ENCODE measurements around the gene ZBTB7A. TPM values are rescaled to one million over a fixed set of nuclear protein-coding genes. Genes with fewer than 3 reads are reported as not detected.

The ZBTB7A gene
- total and polyA plus RNA-seq, 2 experiments from 2014 or later, result 17.8 to 41.3 TPM

DNA sequence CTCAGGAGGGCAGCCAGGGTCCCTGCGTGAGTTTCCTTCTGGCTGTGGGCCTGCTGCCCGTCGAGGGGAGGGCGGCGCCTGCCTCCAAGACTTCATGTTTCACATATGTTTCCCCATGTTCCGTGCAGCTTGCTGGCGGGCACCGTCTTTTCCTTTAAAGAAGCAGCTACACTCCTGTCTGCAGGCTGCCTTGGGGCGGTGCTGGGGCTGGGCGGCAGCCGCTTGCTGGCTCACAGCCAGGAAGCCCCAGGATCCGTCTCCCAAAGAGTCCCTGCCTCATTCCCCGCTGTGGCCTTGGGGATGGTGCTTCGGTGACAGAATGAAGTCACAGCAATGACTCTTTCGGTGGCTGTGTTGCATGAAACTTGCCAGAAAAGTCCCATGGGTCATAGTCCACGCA, 34.3 kb downstream of the ZBTB7A start:
- Histone ChIP-seq H3K27me3 (replicated peaks; ENCODE audit: insufficient read depth) (no peaks in the 10 kb centered on the region), H3K36me3 (ENCODE audit: low read depth) (no peaks in the 10 kb centered on the region), H3K9ac (no peak overlapping the region), H4K20me1 (ENCODE audit: insufficient read depth) (no peaks in the 10 kb centered on the region), H3K79me2 (ENCODE audit: insufficient read depth) (no peaks in the 10 kb centered on the region), H3K4me3 (no peak overlapping the region), H3K4me2 (ENCODE audit: unreplicated experiment) (no peak overlapping the region), H3K9me3 (ENCODE audit: low read depth) (no peaks in the 10 kb centered on the region), H3K9me2 (ENCODE audit: insufficient read depth) (no peaks in the 10 kb centered on the region), H3K4me1 (ENCODE audit: insufficient read depth) (no peaks in the 10 kb centered on the region), H3F3A (ENCODE audit: insufficient read depth) (no peaks in the 10 kb centered on the region), H3K27ac (no peak overlapping the region), H2AFZ (no peak overlapping the region)
- no peak for TF ChIP-seq EZH2 (IDR thresholded peaks at IDR 0.05; ENCODE audit: insufficient read depth, poor library complexity, severe bottlenecking)
- TF ChIP-seq EZH2phosphoT487 (IDR thresholded peaks at IDR 0.05; ENCODE audit: insufficient read depth, low read depth), result no peak
- in situ Hi-C loops (cut with MboI), result no loop called here
- 57 to 63% methylated on average over 15 of the region's 16 CpGs for WGBS, 2 experiments (ENCODE audit: low coverage in 1 of 2, low lambda C conversion rate in 2 of 2, missing lambda C conversion rate in 2 of 2)
- no peak for DNase-seq

DNA sequence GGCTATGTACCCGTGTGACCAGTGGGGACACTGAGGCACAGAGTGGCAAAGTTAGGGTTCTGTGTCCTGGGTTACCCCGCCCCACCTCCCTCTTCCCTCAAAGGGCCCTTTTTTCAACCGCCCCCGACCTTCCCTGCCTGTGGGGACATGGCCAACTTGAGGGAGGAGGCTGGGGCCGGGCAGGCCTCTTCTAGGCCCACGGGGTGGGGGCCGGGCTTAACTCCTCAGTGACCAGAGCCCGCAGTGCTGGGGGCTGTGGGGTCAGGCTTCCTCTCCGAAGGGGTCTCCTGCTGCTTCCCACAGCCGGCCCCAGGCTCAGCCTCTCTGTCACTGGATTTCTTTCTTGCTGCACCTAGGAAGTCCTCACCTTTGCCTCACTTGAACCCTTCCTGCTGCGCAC, 35.3 kb downstream of the ZBTB7A start:
- Histone ChIP-seq H3K27ac (no peak overlapping the region), H3K4me2 (ENCODE audit: unreplicated experiment) (no peak overlapping the region), H3K4me1 (ENCODE audit: insufficient read depth) (no peaks in the 10 kb centered on the region), H3K4me3 (no peak overlapping the region), H3K9me2 (ENCODE audit: insufficient read depth) (no peaks in the 10 kb centered on the region), H4K20me1 (ENCODE audit: insufficient read depth) (no peaks in the 10 kb centered on the region), H3K27me3 (replicated peaks; ENCODE audit: insufficient read depth) (no peaks in the 10 kb centered on the region), H3K79me2 (ENCODE audit: insufficient read depth) (no peaks in the 10 kb centered on the region), H3K9ac (no peak overlapping the region), H2AFZ (no peak overlapping the region), H3K36me3 (ENCODE audit: low read depth) (no peaks in the 10 kb centered on the region), H3F3A (ENCODE audit: insufficient read depth) (no peaks in the 10 kb centered on the region), H3K9me3 (ENCODE audit: low read depth) (no peaks in the 10 kb centered on the region)
- WGBS, 2 experiments (ENCODE audit: low coverage in 1 of 2, low lambda C conversion rate in 2 of 2, missing lambda C conversion rate in 2 of 2), result 74 to 77% methylated on average over 8 to 11 of the region's 11 CpGs
- in situ Hi-C loops (cut with MboI), result no loop called here
- no peak for DNase-seq
- no peak for TF ChIP-seq EZH2phosphoT487 (IDR thresholded peaks at IDR 0.05; ENCODE audit: insufficient read depth, low read depth)
- no peak for TF ChIP-seq EZH2 (IDR thresholded peaks at IDR 0.05; ENCODE audit: insufficient read depth, poor library complexity, severe bottlenecking)

DNA sequence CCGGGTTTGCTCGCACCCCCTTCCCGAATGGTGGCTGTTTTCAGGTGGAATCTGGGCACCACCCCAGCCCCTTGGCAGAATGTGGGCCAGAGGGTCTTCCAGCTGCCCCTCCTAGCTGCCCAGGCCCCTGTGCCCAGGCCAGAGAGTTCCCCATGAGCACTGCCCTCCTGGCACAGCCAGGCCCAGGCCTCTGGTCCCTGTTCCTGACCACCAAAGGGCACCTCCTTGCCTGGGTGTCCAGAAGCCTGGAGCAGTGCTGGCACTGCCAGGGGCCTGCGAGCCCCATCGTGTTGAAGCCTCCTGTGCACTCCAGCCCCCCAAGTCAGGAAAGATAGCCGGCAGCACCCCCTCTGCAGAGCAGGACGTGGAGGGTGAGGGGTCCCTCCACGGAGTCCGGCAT, 35.7 kb downstream of the ZBTB7A start:
- H3K9ac ChIP-seq, result no peak overlapping the region
- in situ Hi-C loops (cut with MboI), result no loop called here
- H3F3A ChIP-seq (ENCODE audit: insufficient read depth), result no peaks in the 10 kb centered on the region
- no peaks in the 10 kb centered on the region for H3K4me1 ChIP-seq (ENCODE audit: insufficient read depth)
- no peak for DNase-seq
- no peak overlapping the region for H3K4me2 ChIP-seq (ENCODE audit: unreplicated experiment)
- H3K27me3 ChIP-seq (replicated peaks; ENCODE audit: insufficient read depth), result no peaks in the 10 kb centered on the region
- no peak overlapping the region for H3K4me3 ChIP-seq
- no peaks in the 10 kb centered on the region for H4K20me1 ChIP-seq (ENCODE audit: insufficient read depth)
- no peaks in the 10 kb centered on the region for H3K9me3 ChIP-seq (ENCODE audit: low read depth)
- no peaks in the 10 kb centered on the region for H3K9me2 ChIP-seq (ENCODE audit: insufficient read depth)
- TF ChIP-seq EZH2phosphoT487 (IDR thresholded peaks at IDR 0.05; ENCODE audit: insufficient read depth, low read depth) (no peak), EZH2 (IDR thresholded peaks at IDR 0.05; ENCODE audit: insufficient read depth, poor library complexity, severe bottlenecking) (no peak)
- WGBS, 2 experiments (ENCODE audit: low coverage in 1 of 2, low lambda C conversion rate in 2 of 2, missing lambda C conversion rate in 2 of 2), result 84 to 88% methylated on average over 9 of the region's 9 CpGs
- H2AFZ ChIP-seq, result no peak overlapping the region
- H3K27ac ChIP-seq, result no peak overlapping the region
- no peaks in the 10 kb centered on the region for H3K36me3 ChIP-seq (ENCODE audit: low read depth)
- H3K79me2 ChIP-seq (ENCODE audit: insufficient read depth), result no peaks in the 10 kb centered on the region

DNA sequence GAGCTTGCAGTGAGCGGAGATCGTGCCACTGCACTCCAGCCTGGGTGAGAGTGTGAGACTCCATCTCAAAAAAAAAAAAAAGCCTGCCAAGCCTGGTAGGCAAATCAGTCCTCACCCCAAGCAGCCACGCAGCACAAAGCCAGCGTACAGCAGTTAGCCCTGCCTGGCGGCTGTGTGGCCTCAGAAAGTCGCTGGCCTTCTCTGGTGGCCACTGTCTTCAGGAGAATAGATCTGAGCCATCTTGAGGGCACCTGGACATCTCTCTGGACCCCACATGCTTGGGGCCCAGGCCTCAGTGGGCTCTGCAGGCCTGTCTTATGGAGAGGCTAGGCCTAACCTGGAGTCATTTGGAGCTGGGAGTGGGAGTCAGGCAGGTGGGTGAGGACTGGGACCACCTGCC, 36.1 kb downstream of the ZBTB7A start:
- in situ Hi-C loops (cut with MboI), result no loop called here
- H3K36me3 ChIP-seq (ENCODE audit: low read depth), result no peaks in the 10 kb centered on the region
- TF ChIP-seq EZH2phosphoT487 (IDR thresholded peaks at IDR 0.05; ENCODE audit: insufficient read depth, low read depth) (no peak), EZH2 (IDR thresholded peaks at IDR 0.05; ENCODE audit: insufficient read depth, poor library complexity, severe bottlenecking) (no peak)
- no peak for DNase-seq
- no peaks in the 10 kb centered on the region for H3K79me2 ChIP-seq (ENCODE audit: insufficient read depth)
- H3K4me2 ChIP-seq (ENCODE audit: unreplicated experiment), result no peak overlapping the region
- WGBS, 2 experiments (ENCODE audit: low coverage in 1 of 2, low lambda C conversion rate in 2 of 2, missing lambda C conversion rate in 2 of 2), result 97 to 99% methylated on average over 6 of the region's 6 CpGs
- H3F3A ChIP-seq (ENCODE audit: insufficient read depth), result no peaks in the 10 kb centered on the region
- no peak overlapping the region for H3K27ac ChIP-seq
- H2AFZ ChIP-seq, result no peak overlapping the region
- no peaks in the 10 kb centered on the region for H3K9me2 ChIP-seq (ENCODE audit: insufficient read depth)
- no peaks in the 10 kb centered on the region for H3K4me1 ChIP-seq (ENCODE audit: insufficient read depth)
- H3K9me3 ChIP-seq (ENCODE audit: low read depth), result no peaks in the 10 kb centered on the region
- H3K27me3 ChIP-seq (replicated peaks; ENCODE audit: insufficient read depth), result no peaks in the 10 kb centered on the region
- H3K4me3 ChIP-seq, result no peak overlapping the region
- H3K9ac ChIP-seq, result no peak overlapping the region
- H4K20me1 ChIP-seq (ENCODE audit: insufficient read depth), result no peaks in the 10 kb centered on the region

DNA sequence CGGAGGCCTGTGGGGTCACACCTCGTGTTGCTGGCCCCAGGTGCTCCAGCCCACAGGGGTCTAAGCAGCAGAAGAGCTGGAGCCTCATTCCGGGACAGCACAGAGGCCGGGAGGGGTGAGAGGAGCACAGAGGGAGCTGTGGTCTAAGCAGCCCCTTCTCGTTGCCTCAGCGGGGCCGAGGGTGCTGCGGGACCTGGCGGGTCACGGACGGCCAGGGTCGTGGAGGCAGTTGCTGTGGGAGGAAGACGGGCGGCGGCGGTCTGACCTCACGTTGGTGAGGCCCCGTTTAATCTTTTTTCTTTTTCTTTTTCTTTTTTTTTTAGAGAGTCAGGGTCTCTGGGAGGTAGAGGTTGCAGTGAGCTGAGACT, 37.5 kb downstream of the ZBTB7A start:
- in situ Hi-C loops (cut with MboI), result no loop called here
- Histone ChIP-seq H3K9me2 (ENCODE audit: insufficient read depth) (no peaks in the 10 kb centered on the region), H3K79me2 (ENCODE audit: insufficient read depth) (no peaks in the 10 kb centered on the region), H3K27ac (no peak overlapping the region), H3K27me3 (replicated peaks; ENCODE audit: insufficient read depth) (no peaks in the 10 kb centered on the region), H3K4me2 (ENCODE audit: unreplicated experiment) (no peak overlapping the region), H2AFZ (no peak overlapping the region), H3K4me1 (ENCODE audit: insufficient read depth) (no peaks in the 10 kb centered on the region), H3K9me3 (ENCODE audit: low read depth) (no peaks in the 10 kb centered on the region), H3F3A (ENCODE audit: insufficient read depth) (no peaks in the 10 kb centered on the region), H3K36me3 (ENCODE audit: low read depth) (no peaks in the 10 kb centered on the region), H3K9ac (no peak overlapping the region), H3K4me3 (no peak overlapping the region), H4K20me1 (ENCODE audit: insufficient read depth) (no peaks in the 10 kb centered on the region)
- DNase-seq, result no peak
- TF ChIP-seq EZH2 (IDR thresholded peaks at IDR 0.05; ENCODE audit: insufficient read depth, poor library complexity, severe bottlenecking), result no peak
- no peak for TF ChIP-seq EZH2phosphoT487 (IDR thresholded peaks at IDR 0.05; ENCODE audit: insufficient read depth, low read depth)
- 86 to 92% methylated on average over 8 to 18 of the region's 18 CpGs for WGBS, 2 experiments (ENCODE audit: low coverage in 1 of 2, low lambda C conversion rate in 2 of 2, missing lambda C conversion rate in 2 of 2)
